AG09319 (cell line): ENCODE data around the gene PML.

Experiments
- DNase-seq: peaks from one replicate; pipeline ENCODE4 v3.0.0-alpha.2; 2010; ENCODE audit warnings: low read depth; ENCODE audit errors: extremely low read depth
- CTCF ChIP-seq: IDR thresholded peaks from 2 replicates; pipeline ENCODE4 v1.5.1; 2011; ENCODE audit warnings: low read depth, mild to moderate bottlenecking, inconsistent platforms, low read length, moderate library complexity

PML gene

GRCh38 chr15:74013374-74013894 is 18.9 kb downstream of the PML start:
- TF ChIP-seq CTCF: no peak
- DNase-seq: no peak

GRCh38 chr15:74019734-74020133 is 25.2 kb downstream of the PML start:
- no peak for TF ChIP-seq CTCF
- no peak for DNase-seq

GRCh38 chr15:74022706-74023470 is 28.4 kb downstream of the PML start:
- no peak for DNase-seq
- no peak for TF ChIP-seq CTCF

- DNase-seq: no peak
- no peak for TF ChIP-seq CTCF
Measured at GRCh38 chr15:74024687-74025086, 30.2 kb downstream of the PML start.

- DNase-seq: no peak
- no peak for TF ChIP-seq CTCF
Measured at GRCh38 chr15:74025436-74025835, 30.9 kb downstream of the PML start.

GRCh38 chr15:74027688-74028087 is 33.2 kb downstream of the PML start:
- TF ChIP-seq CTCF: no peak

GRCh38 chr15:74028646-74029045 is 34.1 kb downstream of the PML start:
- DNase-seq: no peak
- TF ChIP-seq CTCF: no peak

More at GRCh38 chr15:74027688-74028087, 33.2 kb downstream of the PML start:
- no peak for DNase-seq
